ENCODE measurements around the gene AGBL2.

DNA sequence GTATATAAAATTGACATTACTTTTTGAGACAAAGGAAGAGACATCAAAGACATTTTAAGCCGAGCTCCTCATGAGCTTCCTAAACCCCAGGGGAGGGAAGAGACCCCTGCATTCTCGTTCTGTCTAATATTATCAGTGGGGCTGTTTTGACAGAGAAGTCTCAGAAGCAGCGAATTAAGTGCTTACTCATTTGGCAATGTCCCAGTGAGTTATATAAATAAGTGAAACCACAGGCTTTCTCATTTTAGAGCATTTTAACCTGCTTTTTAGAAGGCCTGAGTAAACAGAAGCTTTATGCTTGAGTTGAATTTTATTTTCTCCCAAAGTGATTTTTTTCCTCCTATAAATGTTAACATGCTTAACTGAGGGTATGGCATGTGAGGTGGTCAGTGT lies 97.8 kb downstream of the AGBL2 start:
- TF ChIP-seq, protein P1, sequence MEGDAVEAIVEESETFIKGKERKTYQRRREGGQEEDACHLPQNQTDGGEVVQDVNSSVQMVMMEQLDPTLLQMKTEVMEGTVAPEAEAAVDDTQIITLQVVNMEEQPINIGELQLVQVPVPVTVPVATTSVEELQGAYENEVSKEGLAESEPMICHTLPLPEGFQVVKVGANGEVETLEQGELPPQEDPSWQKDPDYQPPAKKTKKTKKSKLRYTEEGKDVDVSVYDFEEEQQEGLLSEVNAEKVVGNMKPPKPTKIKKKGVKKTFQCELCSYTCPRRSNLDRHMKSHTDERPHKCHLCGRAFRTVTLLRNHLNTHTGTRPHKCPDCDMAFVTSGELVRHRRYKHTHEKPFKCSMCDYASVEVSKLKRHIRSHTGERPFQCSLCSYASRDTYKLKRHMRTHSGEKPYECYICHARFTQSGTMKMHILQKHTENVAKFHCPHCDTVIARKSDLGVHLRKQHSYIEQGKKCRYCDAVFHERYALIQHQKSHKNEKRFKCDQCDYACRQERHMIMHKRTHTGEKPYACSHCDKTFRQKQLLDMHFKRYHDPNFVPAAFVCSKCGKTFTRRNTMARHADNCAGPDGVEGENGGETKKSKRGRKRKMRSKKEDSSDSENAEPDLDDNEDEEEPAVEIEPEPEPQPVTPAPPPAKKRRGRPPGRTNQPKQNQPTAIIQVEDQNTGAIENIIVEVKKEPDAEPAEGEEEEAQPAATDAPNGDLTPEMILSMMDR (IDR thresholded peaks at IDR 0.05 in 4 of 5, conservative IDR thresholded peaks at IDR 0.05 in 1 of 5): peak in 1 of 5 experiments; percentile 2
- no peak for TF ChIP-seq POLR2A (IDR thresholded peaks at IDR 0.05)
